ENCODE data around the gene LMF2. TPM values are rescaled to one million over a fixed set of nuclear protein-coding genes. Genes with fewer than 3 reads are reported as not detected.

Gene LMF2, protein sequence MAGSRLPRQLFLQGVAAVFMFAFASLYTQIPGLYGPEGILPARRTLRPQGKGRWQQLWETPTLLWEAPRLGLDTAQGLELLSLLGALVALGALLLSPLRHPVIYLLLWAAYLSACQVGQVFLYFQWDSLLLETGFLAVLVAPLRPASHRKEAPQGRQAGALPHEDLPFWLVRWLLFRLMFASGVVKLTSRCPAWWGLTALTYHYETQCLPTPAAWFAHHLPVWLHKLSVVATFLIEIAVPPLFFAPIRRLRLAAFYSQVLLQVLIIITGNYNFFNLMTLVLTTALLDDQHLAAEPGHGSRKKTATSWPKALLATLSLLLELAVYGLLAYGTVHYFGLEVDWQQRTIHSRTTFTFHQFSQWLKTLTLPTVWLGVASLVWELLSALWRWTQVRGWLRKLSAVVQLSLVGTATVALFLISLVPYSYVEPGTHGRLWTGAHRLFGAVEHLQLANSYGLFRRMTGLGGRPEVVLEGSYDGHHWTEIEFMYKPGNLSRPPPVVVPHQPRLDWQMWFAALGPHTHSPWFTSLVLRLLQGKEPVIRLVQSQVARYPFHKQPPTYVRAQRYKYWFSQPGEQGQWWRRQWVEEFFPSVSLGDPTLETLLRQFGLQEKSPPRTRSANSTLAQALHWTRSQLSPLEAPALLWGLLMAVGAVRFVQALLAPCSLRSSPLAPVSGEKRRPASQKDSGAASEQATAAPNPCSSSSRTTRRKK
- 46.6 and 50.8 TPM in 2 replicates for total RNA-seq

GRCh38 chr22:50507421-50507990, at the start of gene LMF2:
TSS of gene LMF2 (minus strand) at chr22:50507702. CDS start at chr22:50507675, 27 bp downstream.

GRCh38 chr22:50545522-50546325, 38.2 kb upstream of the LMF2 start, which contains the start of gene KLHDC7B:
TSS of gene KLHDC7B (plus strand) at chr22:50545899. CDS start at chr22:50546244, 345 bp downstream.

GRCh38 chr22:50529897-50530579, 22.5 kb upstream of the LMF2 start, which contains the start of gene TYMP:
TSS of gene TYMP (minus strand) at chr22:50530012. CDS start at chr22:50529709, 303 bp downstream.

GRCh38 chr22:50525104-50525857, 17.8 kb upstream of the LMF2 start, which contains the start of gene SCO2:
TSS of gene SCO2 (minus strand) at chr22:50525598. CDS start at chr22:50524411, 1,187 bp downstream.

GRCh38 chr22:50507991-50508884, 736 bp upstream of the LMF2 start, which contains the start of gene NCAPH2:
TSS of gene NCAPH2 (plus strand) at chr22:50508224. CDS start at chr22:50508338, 114 bp downstream.

DNA sequence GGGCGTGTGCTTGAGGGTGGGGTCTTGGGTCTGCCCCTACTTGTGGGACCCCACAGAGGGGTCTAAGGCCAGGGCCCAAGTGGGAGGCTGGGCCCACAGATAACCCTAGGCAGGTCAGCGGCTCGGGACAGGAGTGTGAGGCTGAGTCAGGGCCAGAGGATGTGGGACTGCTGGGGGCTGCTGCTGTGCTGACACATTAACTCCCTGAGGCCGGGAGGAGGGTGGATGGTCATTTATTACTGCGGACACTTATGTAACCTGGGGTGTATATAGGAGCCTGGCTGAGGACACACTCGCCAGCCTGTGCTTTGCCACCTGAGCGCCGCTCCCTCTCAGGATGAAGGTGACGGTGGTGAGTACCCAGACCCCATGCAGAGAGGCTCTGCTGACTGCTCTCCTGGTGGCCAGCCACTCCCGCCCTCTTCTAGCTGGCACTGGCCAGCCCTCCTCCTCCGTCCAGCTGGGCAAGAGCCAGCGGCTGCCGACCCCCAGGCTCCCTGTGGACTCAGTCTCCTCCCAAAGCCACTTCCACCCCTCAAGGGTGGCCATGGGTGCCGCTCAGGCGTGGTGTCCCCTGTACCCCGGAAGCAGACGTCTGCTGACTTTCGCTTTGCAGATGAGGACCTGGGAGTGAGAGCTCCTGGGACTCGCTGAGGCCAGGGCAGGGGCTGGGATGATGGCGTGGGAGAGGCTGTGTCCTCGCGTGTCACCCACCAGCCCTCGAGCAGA, 20.8 kb downstream of the LMF2 start, which contains the start of gene MIOX:
Gene MIOX, plus strand, starts transcription at position 299 of the 729 bp plus-strand sequence. Its CDS starts 39 bp downstream, at position 338.

DNA sequence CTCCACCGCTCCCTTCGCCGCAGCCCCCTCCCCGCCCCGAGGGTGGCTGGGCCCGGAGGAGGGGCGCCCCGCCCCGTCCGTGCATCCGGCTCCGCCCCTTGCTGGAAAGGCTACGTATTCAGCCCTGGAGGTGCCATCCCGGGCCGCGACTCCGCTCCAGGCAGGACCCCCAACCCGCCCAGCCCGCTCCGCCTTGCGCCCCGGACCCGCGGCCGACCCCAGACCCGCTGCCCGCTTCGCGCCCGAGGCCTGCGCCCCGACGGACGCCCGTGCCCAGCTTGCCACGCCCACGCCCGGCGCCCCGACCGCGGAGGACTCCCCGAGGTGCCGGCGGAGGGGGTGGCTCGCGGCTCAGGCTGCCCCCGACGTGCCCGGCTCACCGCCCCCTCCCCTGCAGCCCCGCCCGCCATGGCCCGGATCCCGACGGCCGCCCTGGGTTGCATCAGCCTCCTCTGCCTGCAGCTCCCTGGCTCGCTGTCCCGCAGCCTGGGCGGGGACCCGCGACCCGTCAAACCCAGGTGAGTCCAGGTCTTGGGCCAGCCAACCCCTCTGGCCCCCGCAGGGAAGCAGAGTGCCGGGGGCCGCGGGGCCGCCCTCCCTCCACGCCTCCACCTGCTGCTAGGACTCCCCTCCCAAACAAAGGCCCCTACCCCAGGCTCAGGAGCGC, 25.9 kb downstream of the LMF2 start, which contains the start of gene ADM2:
Gene ADM2, plus strand, starts transcription at position 104 of the 667 bp plus-strand sequence. Its CDS starts 305 bp downstream, at position 409.

GRCh38 chr22:50474710-50475651, 32.5 kb downstream of the LMF2 start, which contains the start of gene SBF1:
TSS of gene SBF1 (minus strand) at chr22:50475035. CDS start at chr22:50474840, 195 bp downstream.

Other genes with a start within 250 kb of the LMF2 start
- 21.1 and 21.2 TPM in 2 replicates for gene MAPK12, start 246.0 kb downstream of the LMF2 start, total RNA-seq
- gene MAPK11, start 237.3 kb downstream of the LMF2 start, total RNA-seq, result 6.6 and 12.3 TPM in 2 replicates
- 73.7 and 104 TPM in 2 replicates for gene PLXNB2, start 200.1 kb downstream of the LMF2 start, total RNA-seq
- gene DENND6B, start 180.7 kb downstream of the LMF2 start, total RNA-seq, result 0.49 and 1.0 TPM in 2 replicates
- gene PPP6R2, start 164.4 kb downstream of the LMF2 start, total RNA-seq, result 31.8 and 35.9 TPM in 2 replicates
- gene SBF1, start 32.7 kb downstream of the LMF2 start, total RNA-seq, result 51.1 and 67.3 TPM in 2 replicates
- gene ADM2, start 26.2 kb downstream of the LMF2 start, total RNA-seq, result 3.5 and 13.8 TPM in 2 replicates
- not detected in 2 replicates for gene MIOX, start 20.8 kb downstream of the LMF2 start, total RNA-seq
- gene NCAPH2, start 522 bp upstream of the LMF2 start, total RNA-seq, result 38.7 and 70.9 TPM in 2 replicates
- gene SCO2, start 17.9 kb upstream of the LMF2 start, total RNA-seq, result 2.9 and 5.4 TPM in 2 replicates
- gene TYMP, start 22.3 kb upstream of the LMF2 start, total RNA-seq, result 70.9 and 112 TPM in 2 replicates
- gene KLHDC7B, start 38.2 kb upstream of the LMF2 start, total RNA-seq, result not detected in 2 replicates
- gene SYCE3, start 55.2 kb upstream of the LMF2 start, total RNA-seq, result not detected in 2 replicates
- 2.2 and 7.8 TPM in 2 replicates for gene CPT1B, start 70.7 kb upstream of the LMF2 start, total RNA-seq
- gene CHKB, start 75.1 kb upstream of the LMF2 start, total RNA-seq, result 26.4 and 35.1 TPM in 2 replicates
- 0.72 and 1.1 TPM in 2 replicates for gene MAPK8IP2, start 93.1 kb upstream of the LMF2 start, total RNA-seq
- gene ARSA, start 120.5 kb upstream of the LMF2 start, total RNA-seq, result 41.6 and 55.7 TPM in 2 replicates
- 3.9 and 5.2 TPM in 2 replicates for gene SHANK3, start 165.1 kb upstream of the LMF2 start, total RNA-seq
- not detected in 2 replicates for gene ACR, start 230.5 kb upstream of the LMF2 start, total RNA-seq